Daoy (cell line): ENCODE data around the gene OSGEP. TPM values are rescaled to one million over a fixed set of nuclear protein-coding genes. Genes with fewer than 3 reads are reported as not detected.

Experiments used
- DNase-seq: peaks from one replicate; pipeline ENCODE4 v3.0.0-alpha.2; 2015; ENCODE audit warnings: low read depth
- total RNA-seq: library from RNA; depleted of rRNA; stranded (reverse); fragments of >200 nt; shearing (Covaris generic); gene quantifications from 2 replicates; pipeline ENCODE4 v1.2.3, GENCODE V29; 2014

OSGEP gene
- total RNA-seq, 1 experiment from 2014 or later, result 87.9 TPM

DNA sequence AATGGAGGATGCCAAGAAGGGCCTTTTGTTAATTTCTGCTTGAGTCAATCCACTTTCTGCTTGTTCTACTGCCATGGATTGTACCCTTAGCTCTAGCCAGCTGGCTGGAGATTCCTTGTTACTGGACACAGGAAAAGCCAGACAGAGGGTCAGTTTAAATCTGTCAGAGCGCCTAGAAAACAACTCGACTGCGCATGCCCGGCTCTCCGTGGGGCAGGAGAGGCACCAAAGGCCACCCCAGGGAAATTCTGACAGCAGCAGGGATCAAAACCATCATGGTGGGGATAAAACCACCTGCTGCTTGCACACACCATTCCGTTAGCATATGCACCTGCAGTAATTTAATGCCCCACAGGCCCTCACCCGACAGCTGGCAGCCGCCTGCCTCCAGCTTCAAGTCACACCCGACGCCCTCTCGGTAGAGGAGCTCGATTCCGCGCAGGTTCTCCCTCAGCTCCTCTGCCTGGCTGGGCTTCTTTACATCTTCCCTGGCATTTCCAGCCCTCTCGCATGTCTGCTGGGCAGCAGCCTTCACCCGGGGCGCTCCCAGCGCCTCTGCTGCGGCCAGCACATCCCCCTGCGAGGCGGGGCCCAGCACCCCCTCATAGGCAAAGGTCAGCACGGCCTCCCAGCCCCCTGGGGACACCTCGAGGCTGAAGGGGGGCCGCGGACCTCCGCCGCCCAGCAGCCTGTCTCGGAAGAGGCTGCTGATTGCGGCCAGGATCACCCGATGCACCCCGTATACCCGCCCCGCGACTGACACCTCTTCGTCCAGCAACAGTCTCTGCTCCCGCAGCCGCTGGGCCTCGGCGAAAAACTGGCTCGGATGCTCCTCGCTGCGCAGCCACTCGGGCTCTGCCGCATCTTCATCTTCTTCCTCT lies 19.7 kb downstream of the OSGEP start:
- no peak for DNase-seq

DNA sequence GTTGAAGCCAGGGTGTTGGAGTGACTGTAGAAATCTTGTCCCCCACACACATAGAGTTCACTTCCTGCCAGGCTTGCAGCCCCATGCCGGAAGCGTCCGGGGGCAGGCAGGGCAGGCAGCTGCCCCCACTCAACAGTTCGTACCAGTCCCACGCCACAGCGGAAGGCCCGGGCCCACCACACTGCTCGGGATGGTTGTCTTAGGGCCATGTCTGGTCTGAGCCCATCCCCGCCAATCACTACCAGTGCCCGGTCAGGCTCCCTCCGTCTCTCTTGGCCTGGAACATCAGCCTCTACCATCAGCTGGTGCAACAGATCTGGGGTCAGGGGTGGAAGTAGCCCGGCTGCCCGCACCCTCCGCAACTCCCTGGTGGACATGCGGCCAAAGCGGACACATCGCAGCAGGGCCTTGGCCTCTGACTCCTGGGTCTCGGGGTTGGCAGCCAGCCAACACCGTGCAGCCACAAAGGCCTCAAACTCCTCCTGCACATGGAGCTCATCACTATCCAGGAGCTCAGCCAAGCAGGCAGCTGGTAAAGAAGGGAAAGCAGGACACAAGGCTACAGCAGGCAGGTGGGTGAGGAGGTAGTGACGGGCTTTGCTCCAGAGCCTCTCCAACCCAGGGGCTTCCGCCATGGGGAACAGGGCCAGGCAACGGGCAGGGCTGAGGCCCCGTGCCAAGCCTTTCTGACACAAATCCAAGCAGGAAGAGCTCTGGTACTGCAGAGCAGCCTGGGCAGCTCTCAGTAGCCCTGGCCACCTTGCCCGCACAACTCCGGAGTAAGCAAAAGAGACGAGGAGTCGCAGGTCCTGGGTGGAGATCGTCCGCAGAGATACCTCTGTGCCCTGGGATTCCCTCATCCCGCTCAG lies 24.6 kb downstream of the OSGEP start:
- DNase-seq, result no peak

DNA sequence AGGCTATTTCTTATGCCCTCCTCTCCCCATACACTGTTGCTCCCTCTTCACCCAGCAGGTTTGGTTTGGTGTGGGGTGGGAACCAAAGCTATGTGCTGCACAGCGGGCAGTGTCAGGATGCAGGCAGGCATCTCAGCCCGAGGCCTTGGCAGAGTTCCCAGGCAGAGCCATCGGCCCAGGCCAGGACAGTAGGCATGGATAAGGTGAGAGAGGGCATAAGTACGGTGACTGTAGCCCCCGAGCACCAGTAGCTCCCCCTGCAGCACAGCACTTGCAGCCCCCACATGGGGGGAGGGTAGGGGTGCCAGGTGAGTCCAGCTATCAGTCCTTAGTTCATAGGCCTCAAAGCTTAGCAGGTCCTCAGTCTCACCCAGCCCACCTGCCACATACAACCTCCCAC lies 25.8 kb downstream of the OSGEP start:
- DNase-seq, result no peak

DNA sequence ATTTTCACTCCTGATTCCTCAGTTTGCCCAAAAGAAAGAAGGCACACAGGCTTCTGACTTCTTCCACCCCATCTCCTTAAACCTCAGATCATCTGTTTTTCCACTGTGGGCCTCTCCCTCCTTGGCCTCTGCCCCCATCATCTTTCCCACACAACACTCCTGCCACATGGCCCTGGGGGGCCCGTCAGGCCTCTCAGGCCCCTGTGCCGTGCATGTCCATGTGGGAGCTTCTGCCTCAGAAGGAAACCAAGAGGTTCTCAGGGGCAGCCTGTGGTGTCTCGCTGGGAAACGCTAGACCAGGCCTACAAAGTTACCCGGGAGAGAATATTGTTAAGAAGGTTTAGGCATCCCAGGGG lies 26.6 kb downstream of the OSGEP start:
- no peak for DNase-seq

DNA sequence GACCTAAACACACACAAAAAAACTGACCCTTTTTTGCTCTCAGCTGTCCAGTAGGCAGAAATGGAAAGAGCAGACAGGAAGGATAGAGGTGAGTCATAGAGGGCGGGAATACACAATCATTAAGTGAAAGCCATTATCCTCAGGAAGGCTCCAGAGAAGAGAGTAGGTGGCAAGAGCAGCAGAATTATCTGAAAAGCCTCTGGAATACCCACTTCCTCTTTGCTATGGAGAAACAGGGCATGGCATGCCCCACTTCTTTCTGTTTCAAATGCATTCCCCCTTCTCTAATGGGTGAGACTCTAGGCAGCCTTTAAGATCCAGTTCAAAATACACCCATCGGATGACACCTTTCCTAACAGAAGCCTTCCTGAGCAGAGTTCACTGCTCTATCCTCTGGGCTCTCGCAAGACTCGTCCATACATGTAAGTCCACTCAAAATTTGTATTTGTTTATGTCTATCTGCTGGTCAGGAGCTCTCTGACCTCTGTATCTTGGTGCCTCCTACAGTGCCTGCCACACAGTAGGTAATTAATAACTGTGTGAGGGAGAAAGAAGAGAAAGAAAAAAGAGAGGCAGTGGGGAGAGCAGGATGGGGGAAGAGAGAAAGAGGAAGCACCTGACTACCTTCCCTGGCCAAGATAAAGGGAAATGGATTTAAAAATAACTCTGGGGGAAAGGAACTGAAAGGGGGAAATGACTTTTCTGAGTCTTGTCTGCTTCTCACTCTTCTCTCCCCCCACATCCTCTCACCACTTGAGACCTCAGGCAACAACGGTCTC lies 27.2 kb downstream of the OSGEP start:
- peak; percentile 77 for DNase-seq

DNA sequence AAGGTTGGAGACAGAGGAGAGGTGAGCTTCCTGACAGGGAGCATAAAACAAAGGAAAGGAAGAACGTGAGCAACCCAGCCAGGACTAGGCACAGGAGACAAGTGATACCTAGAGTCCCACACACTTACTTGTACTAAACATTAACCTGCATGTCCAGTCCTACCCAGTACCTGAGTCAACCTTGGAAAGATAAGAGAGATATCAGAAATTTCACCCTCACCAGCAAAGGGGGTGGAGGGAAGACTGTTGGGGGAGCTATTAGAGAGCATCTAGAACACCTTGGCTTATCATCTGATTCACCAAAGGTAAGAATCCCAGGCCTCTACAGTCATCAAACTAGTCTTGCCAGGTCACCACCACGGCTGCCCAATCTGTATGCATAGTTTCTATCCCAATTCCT lies 29.8 kb downstream of the OSGEP start:
- DNase-seq, result no peak

DNA sequence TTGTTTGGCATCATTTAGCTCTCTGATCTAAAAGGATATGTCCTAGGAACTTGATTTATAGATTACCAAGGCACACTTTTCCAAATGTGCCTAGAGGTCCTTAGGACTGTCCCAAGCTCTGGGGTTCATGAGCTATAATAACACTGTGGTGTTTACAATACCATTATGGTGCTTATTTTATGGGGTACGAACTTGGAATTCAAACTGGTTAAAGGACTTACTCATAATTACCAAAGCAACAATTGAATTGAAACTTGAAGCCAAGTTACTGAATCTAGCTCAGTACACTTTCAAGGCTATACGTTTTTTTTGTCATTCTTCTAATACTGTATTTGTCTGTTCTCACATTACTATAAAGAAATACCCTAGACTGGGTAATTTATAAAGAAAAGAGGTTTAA lies 31.7 kb downstream of the OSGEP start:
- no peak for DNase-seq

DNA sequence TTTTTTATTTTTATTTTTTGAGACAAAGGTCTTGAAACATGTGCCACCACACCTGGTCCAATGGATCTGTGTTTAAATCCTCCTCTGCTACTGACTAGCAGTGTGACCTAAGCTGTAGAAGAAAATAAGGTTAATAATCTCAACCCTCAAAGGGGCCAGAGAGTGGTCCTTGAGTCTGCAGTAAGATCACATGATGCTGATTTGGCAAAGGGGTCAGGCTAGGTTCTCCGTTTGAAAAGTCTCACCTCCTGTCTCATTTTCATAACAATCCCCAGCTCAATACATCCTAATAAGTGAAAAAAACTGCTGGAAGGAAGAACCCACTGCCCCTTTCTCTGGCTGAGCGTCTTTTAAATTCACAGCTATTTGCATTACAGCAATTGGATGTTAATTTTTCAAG lies 33.3 kb downstream of the OSGEP start:
- no peak for DNase-seq

DNA sequence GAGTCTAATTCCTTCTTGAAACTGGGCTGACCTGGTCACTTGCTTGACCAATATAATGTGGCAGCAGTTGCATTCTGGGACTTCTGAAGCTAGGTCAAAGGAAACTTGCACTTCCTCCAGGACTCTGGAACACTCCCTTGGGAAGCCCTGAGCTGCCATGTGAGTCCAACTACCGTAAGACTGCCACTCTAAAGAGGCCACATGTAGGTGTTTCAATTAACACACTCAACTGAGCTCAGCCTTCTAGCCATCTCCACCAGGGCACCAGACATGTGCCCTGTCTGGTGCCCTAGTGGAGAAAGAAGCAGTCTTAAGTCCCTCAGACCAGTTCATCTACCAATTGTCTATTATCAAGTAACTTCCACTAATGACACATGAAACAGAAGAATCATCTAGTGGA lies 35.2 kb downstream of the OSGEP start:
- no peak for DNase-seq

DNA sequence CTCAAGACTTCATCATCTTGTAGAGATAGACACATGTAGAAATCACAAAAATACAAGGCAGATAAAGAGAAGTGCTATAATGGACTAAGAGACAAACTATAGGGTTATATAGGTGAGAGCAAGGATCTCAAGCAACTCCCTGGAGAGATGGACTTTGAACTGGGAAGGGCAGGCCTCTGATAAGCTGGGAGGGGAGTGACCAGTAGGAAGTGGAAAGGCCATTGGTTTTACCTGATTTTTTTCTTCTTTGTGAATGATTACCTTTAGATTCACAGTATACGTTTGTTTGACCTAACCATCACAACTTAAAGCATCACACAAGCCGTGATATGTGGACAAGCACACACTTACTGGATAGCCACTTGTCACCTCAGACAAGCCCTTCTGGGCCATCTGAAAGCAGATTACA lies 36.1 kb downstream of the OSGEP start:
- DNase-seq, result no peak

DNA sequence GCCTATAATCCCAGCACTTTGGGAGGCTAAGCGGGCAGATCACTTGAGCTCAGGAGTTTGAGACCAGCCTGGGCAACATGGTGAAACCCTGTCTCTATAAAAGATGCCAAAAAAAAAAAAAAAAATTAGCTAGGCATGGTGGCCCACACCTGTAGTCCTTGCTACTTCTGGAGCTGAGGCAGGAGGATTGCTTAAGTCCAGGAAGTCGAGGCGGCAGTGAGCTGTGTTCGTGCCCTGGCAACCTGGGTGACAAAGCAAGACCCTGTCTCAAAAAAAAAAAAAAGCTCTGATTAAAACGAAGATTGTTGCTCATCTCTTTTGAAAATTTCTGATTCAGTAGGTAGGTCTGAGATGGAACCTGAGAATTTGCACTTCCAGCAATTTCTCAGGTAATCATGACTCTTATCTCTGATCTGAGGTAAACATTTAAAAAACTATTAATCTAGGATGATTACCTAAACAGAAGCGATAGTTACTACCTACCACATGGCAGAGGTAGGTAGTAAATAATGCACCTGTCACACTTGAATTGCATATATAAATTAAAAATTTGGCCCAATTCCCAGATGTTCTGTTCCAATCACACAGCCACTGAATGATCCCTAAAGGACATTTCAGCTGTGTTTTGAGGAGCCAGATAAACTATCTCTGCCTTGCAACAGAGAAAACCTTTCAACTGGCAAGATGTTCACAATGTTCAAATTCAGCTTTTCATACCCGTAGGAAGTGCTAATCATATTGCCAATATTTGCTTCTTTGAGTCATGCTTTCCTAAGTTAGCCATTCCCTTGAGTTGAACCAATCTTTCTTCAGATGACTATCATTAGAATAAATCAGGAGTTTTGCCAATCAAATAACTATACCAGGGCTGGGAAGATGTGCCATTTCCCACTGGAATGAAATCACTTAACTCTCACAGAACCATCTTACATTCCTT lies 37.1 kb downstream of the OSGEP start:
- DNase-seq, result no peak

DNA sequence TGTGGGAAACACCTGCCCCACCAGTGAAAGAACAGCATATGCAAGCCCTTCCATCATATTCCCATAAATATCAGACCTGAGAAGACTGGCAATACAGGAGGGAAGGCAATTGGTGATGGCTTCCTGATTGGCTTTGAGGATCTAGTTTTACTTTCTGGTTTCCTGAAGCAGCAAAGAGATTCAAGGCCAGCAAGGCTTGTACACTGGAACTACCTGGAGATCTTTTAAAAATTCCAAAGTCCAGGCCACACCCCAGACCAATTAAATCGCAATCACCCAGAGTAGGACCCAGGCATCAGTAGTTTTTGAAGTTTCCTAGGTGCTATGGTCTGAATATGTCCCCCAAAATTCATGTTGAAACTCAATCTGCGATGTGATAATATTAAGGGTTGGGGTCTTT lies 38.4 kb downstream of the OSGEP start:
- DNase-seq, result no peak

DNA sequence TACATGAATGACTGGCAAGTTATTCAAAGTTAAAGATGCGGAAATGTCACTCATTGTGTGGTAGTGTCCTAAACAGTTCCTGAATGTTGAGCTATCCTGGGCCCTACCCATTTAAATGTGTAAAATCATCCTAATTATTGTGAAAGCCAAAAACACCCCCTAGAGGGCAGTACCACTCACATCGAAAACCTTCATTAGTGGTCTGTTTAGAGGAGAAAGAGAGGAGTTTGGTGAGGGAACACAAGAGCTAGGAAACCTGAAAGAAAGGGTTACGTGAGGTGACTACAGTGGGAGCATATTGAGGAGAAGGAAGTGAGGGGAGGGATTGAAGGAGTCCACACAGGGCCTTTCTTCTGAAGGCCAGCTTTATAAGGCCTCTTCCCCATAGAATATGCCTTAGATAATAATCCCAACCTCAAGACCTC lies 38.8 kb downstream of the OSGEP start:
- peak; percentile 46 for DNase-seq

DNA sequence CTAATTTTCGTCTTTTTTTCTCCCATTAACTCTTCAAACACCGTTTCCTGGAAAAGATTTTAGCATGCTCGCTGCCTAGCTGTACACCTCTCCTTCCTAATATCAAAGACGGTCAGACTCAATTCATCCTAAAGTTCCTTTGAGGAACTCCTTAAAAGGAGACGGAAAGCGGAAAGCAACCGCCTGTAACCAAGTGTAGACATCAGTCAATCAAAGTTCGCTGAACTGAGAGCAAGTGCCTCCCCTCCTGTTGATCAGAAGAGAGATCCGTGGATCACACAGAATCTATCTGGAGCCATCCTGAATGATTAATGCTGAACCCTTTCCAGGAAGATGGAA lies 40.9 kb downstream of the OSGEP start:
- DNase-seq, result no peak

DNA sequence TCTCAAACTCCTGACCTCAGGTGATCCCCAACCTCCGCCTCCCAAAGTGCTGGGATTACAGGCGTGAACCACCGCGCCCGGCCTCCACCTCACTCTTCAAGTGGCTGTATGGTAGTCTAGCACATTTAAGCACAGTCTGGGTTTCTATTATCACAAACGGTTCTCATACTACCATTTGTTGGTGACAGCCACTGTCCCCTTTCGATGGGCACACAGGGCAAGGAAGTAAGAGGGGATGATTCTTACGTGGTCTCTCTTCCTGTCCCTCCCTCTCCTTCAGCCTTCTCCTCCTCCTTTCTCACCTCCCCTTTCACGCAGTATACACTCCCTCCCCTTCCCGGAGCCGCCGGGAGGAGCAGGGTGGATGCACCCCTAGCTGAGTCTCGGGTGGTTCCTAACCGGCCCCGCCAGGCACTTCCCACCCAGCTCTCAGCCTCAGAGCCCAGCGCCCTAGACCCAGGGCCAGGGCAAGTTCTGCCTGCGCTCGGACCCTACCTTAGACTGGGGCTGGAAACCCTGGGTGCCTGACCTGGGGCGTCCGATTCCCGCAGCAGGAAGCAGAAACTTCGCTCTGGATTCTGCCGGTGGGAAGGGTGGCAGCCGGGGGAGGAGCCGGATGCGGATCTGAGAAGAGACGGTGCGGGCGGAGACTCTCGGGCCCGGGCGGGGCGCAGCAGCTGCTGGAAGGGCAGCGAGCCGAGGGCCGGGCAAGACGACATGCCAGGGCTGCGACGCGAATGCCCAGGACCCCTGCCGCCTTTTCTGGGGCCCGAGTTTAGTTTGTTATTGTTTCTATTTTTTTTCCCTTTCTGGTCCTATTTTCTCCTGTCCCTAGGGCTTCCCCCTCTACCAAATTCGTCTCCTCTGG lies 41.5 kb downstream of the OSGEP start, which contains the start of gene TEP1:
TEP1 (minus strand) TSS at position 626 of the 868 bp plus-strand sequence. CDS start 5,062 bp downstream, outside the sequence.
- DNase-seq, result peak; percentile 93

DNA sequence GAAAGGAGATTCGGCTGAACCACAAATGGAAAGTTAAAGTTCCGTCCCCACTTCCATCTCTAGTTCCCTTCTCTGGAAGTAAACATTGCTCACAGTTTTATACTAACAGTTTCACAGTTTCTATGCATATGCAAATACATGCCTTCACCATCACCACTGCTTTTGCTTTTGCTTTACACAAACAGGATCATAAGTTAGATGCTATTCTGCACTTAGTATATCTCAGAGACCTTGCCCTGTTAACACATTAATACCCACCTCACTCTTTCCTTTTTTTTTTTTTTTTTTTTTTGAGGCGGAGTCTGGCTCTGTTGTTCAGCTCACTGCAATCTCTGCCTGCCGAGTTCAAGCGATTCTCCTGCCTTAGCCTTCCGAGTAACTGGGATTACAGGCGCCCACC lies 42.2 kb downstream of the OSGEP start:
- DNase-seq, result no peak

DNA sequence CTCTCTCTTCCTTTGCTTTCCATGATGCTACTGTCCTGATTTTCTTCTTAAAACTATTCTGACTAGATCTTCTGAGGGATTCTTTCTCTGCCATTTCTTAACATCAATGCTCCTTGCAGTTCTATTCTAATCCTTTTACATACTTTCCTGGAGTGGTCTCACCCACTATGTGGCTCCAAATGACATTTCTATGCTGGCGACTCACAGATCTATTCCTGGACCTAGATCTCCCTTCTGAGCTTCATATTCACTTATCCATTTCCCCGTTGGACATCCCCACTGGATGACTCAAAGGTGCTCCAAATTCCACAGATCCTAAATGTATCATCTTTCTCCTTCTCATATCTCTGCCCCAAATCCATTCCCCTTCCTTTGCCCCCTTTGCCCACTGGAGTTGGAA lies 45.4 kb downstream of the OSGEP start:
- DNase-seq, result no peak

DNA sequence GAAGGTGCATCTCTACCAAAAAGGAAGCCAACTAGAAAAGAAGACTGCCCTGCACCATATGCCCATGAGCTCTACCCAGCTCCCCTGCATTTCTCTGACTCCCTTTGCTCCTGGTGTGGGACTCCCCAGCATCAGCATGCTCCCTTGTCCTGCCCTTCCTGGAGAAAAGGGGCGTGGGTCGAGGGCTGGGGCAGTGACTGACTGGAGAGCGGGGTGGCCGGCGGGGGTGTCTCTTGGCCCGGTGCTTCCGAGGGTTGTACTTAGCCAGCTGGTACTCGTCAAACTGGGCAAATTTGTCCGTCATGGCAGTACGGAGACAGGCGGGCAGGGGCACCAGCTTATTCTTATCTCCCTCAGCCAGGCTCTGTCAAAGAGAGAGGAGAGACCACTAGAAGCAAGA lies 51.1 kb downstream of the OSGEP start:
- DNase-seq, result no peak

DNA sequence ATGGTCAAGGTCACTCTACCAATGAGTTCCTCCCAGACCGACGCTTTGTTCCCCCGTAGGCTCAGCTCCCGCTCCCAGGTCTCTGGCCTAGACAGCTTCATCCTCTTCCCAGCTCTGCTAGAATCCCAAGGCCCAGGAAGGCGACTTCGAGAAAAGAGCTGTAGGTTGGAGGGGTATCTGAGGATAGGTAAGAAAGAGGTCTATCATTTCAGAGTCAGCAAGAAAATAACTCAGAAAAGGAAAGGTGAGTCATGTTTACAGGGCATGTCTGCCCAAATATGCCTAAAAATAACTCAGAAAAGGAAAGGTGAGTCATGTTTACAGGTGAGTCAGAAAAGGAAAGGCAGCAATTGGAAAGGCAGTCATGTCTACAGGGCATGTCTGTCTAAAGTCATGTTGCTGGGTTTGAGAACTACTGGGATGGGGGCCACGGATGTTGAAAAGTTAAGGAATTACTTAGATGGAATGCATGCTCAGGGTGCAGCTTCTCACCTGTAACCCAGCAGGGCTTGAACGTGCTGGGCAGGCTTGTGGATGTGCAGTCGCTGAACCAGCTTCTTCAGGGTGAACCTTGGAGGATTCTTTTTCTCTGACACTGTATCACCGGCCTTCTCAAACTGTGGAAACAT lies 53.5 kb downstream of the OSGEP start:
- DNase-seq, result peak; percentile 61

DNA sequence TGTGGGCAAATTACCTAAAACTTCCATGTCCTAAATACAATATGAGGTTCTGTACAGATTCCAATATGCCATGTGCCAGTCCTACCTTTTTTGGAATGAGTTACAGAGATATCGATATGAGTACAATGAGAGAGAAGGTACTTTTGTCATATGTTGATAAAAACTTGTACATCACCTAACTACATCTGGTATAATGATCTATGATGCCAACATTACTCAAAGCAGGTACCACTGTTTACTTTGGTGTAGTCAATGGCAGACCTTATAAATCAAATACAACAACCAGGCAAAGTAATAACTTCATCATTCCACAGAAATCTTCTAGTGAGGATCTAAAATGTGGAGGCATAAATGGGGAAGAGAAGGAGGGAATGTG lies 54.0 kb downstream of the OSGEP start:
- DNase-seq, result no peak
